Effector memory CD8-positive, alpha-beta T cell (primary cell): Measurements from ENCODE around the gene FALEC.
"Not testable (repeated sequence)": the region's sequence is repeated elsewhere in the genome, so short reads cannot be mapped to it uniquely, and the experiment has no call there.

Experiments used
- ATAC-seq: fragments of 150-1000 bp; cut with Tn5 transposase; replicated peaks from 2 replicates; pipeline ENCODE4 v1.10.0; 2021; ENCODE audit warnings: mild to moderate bottlenecking, moderate library complexity
- DNase-seq, 3 experiments: peaks; one replicate each; pipeline ENCODE4 v3.0.0; 2021
- H3K27ac Mint-ChIP-seq, 2 donors: one replicate each; pipeline ENCODE4 v1.8.0; 2022; ENCODE audit warnings: mild to moderate bottlenecking in 2 of 2, mixed read lengths in 2 of 2, moderate library complexity in 2 of 2
- H3K27me3 Mint-ChIP-seq, 2 donors: one replicate each; pipeline ENCODE4 v1.8.0; 2022; ENCODE audit warnings: mixed read lengths in 2 of 2
- H3K36me3 Mint-ChIP-seq: one replicate; pipeline ENCODE4 v1.8.0; 2022; ENCODE audit warnings: mild to moderate bottlenecking, moderate library complexity, mixed read lengths; ENCODE audit not compliant: insufficient read depth
- H3K4me1 Mint-ChIP-seq, 2 donors: one replicate each; pipeline ENCODE4 v1.8.0; 2022; ENCODE audit warnings: low read depth in 2 of 2, mixed read lengths in 2 of 2
- H3K4me3 Mint-ChIP-seq, 2 donors: one replicate each; pipeline ENCODE4 v1.8.0; 2022; ENCODE audit warnings: mild to moderate bottlenecking in 2 of 2, mixed read lengths in 2 of 2, moderate library complexity in 2 of 2
- H3K9me3 Mint-ChIP-seq, 2 donors: one replicate each; pipeline ENCODE4 v1.8.0; 2022; ENCODE audit warnings: mixed read lengths in 2 of 2

The FALEC gene

DNA sequence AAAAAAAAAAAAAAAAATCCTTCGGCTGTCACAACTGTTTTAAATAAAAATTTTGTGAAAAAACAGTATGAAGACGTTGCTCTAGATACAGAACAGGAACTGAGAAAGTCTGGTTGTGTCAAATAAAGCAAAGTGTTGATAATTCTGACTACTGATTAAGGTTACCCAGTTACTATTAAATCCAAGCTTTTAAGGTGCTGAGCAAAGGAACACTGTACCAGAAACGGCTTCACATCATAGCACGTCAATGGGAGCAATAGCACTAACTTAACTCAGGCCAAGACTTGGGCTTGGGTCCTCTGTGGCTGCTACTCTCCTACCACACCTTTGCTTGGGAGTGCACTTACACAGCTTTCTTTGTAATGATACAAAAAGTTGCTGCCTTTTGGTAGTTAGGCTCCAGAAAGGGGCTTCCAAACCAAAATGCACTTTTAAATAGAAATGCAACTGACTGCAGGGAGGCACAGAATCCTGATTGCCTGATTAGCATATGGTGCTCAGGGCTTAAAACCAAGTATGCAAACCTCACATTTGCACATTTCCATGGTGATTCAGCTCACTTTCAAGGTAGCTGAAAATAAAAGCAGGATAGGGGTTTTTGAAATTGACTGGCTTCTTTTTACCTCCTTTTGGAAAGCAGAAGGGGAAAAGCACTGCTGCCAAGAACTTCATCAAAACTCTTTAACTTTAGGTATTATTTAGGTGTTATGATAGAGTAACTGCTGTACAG lies 57.5 kb downstream of the FALEC start:
- Mint-ChIP-seq H3K27me3 (no peaks in the 10 kb centered on the region), H3K36me3 (peaks cover 100% of the 10 kb centered on the region), H3K27ac (peak overlapping the region; percentile 98 to 99), H3K4me3 (peak overlapping the region; percentile 88 to 99), H3K9me3 (no peaks in the 10 kb centered on the region), H3K4me1 (peaks cover 57 to 82% of the 10 kb centered on the region in 2 donors)
- DNase-seq, result no peak
- peak; percentile 9 for ATAC-seq

DNA sequence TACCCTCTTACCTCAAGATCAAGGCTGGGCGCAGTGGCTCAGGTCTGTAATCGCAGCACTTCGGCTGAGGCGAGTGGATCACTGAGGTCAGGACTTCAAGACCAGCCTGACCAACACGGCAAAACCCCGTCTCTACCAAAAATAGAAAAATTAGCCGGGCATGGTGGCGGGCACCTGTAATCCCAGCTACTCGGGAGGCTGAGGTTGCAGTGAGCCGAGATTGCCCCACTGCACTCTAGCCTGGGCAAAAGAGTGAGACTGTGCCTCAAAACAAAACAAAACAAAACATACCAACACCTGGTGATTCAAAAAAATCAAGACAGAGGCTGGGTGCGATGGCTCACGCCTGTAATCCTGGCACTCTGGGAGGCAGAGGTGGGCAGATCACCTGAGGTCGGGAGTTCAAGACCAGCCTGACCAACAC lies 58.1 kb downstream of the FALEC start:
- H3K27me3 Mint-ChIP-seq, DNase-seq, H3K9me3 Mint-ChIP-seq: not testable (repeated sequence)
- H3K4me3 Mint-ChIP-seq, result peak overlapping the region; percentile 88 to 99
- H3K4me1 Mint-ChIP-seq, result peaks cover 51 to 76% of the 10 kb centered on the region in 2 donors
- H3K36me3 Mint-ChIP-seq, result peaks cover 100% of the 10 kb centered on the region
- peak overlapping the region; percentile 98 to 99 for H3K27ac Mint-ChIP-seq
- ATAC-seq, result peak; percentile 9

DNA sequence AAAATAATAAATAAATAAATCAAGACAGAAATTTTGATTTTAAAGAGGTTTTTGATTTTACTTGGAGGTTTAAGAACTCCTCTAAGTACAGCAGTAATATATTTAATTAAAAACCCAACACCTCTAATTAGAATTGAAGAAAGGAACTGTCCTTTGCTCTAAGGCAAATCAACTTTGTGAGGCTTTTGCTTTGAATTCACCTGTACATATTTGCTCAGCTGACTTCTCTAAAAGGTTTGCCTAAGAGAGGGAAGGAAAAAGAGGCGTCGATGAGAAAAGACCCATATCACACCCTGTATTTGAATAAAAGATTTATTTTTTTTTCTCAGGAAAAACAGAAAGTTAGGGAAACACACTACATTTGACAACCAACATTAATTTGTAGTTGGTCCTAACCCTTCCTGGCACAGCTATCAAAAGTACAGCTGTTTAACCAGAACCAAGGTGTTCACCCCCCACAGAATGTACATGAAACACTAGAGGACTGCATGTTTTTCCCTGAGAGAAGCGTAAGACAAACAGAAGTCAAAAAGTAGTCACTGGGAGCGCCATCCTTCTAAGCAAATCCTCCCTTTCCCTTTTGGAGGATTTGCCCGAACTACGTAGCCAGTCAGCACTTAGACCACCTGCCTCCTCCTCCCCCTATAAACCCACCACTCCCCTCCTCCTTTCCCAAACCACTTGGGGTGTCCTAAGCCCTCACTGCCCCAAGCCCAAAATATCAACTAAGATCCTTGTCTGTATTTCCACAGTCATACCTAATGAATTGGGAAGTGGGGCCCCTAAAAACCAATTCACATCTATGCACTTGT lies 58.9 kb downstream of the FALEC start:
- ATAC-seq, result no peak
- H3K27me3 Mint-ChIP-seq, result no peaks in the 10 kb centered on the region
- no peak for DNase-seq
- H3K4me3 Mint-ChIP-seq, result peak overlapping the region; percentile 88 to 99
- peaks cover 100% of the 10 kb centered on the region for H3K36me3 Mint-ChIP-seq
- no peaks in the 10 kb centered on the region for H3K9me3 Mint-ChIP-seq
- peak overlapping the region; percentile 98 to 99 for H3K27ac Mint-ChIP-seq
- H3K4me1 Mint-ChIP-seq, result peaks cover 46 to 69% of the 10 kb centered on the region in 2 donors

DNA sequence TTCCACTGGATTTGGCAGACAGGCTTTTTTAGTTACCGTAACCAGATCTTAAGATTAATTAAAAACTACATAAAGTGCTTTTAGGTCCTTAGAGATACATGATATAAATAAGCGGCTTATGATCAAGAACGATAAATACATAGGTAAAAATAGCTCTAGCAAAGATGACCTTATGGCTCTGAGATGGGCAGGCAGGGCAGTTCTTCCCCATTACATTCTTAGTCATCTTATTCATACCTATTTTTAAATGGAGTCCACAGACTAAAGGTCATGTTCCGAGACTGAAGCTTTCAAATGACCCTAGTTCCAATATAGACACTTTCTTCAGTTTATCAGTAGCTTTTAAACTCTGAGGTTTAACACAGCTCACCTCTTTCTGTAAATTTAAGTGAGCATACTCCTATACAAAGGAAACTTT lies 59.5 kb downstream of the FALEC start:
- peak overlapping the region; percentile 88 to 99 for H3K4me3 Mint-ChIP-seq
- H3K4me1 Mint-ChIP-seq, result peaks cover 41 to 66% of the 10 kb centered on the region in 2 donors
- no peaks in the 10 kb centered on the region for H3K9me3 Mint-ChIP-seq
- ATAC-seq (no peak), DNase-seq (no peak)
- H3K27me3 Mint-ChIP-seq, result no peaks in the 10 kb centered on the region
- H3K36me3 Mint-ChIP-seq, result peaks cover 98% of the 10 kb centered on the region
- H3K27ac Mint-ChIP-seq, result peak overlapping the region; percentile 98 to 99

DNA sequence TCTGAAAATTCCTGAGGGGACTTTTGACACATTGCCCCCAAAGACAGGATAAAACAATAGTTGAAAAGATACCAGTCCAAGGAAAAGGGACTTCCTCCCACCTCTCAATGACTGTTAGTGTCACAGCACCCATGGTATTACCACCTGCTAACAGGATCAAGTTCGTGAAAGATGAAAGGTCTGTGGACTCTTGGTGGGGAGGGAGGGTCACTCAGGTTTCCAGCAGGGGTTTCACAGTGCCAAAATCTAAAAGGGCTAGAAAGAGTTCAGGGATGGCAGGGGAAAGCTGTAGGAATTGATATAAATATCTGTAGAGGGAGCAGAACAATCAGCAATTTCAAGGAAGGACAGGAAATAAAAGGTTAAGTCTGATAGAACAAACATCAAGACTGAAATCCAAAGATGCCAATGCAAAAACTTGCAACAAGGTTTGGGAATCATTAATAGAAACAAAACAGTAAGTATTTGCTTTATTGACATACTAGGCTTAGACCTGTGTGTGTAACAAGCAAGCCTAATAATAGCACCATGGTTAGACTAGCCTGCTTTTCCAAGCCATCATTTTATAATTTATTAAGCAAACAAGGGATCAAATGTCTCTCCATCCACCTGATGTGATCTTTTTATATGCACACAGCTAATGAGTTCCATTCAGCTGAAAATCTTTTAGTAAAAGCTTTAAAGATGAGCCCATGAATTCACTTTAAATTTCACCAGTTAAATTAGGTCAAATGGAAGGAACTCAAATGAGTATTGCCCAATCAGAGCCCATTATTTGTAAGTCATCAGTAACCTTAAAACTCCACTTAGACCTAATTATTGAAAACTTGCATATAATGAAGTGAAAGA lies 60.2 kb downstream of the FALEC start:
- ATAC-seq (no peak), DNase-seq (no peak)
- Mint-ChIP-seq H3K4me3 (peak overlapping the region; percentile 88 to 99), H3K9me3 (no peaks in the 10 kb centered on the region), H3K27ac (peak overlapping the region; percentile 98 to 99), H3K4me1 (peaks cover 41 to 66% of the 10 kb centered on the region in 2 donors), H3K36me3 (peaks cover 98% of the 10 kb centered on the region), H3K27me3 (no peaks in the 10 kb centered on the region)

DNA sequence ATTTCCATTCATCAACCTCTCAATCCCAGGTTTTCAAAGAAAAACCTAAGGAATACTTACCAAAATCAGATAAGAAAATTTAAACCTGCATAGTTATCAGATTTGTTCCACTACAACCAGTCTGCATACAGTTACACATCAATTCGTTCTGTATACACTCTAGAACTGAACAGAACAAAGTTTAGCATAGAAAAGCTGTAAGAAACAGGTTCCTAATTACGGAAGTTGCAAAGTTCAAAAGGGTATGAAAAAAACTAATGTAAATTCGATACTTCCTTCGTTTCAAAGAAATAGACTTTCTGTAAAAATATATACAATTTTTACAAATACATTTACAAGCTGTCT lies 60.8 kb downstream of the FALEC start:
- Mint-ChIP-seq H3K9me3 (no peaks in the 10 kb centered on the region), H3K4me1 (peaks cover 38 to 65% of the 10 kb centered on the region in 2 donors), H3K36me3 (peaks cover 94% of the 10 kb centered on the region), H3K27ac (peak overlapping the region; percentile 98 to 99), H3K27me3 (no peaks in the 10 kb centered on the region), H3K4me3 (peak overlapping the region; percentile 88 to 99)
- no peak for DNase-seq
- ATAC-seq, result no peak

DNA sequence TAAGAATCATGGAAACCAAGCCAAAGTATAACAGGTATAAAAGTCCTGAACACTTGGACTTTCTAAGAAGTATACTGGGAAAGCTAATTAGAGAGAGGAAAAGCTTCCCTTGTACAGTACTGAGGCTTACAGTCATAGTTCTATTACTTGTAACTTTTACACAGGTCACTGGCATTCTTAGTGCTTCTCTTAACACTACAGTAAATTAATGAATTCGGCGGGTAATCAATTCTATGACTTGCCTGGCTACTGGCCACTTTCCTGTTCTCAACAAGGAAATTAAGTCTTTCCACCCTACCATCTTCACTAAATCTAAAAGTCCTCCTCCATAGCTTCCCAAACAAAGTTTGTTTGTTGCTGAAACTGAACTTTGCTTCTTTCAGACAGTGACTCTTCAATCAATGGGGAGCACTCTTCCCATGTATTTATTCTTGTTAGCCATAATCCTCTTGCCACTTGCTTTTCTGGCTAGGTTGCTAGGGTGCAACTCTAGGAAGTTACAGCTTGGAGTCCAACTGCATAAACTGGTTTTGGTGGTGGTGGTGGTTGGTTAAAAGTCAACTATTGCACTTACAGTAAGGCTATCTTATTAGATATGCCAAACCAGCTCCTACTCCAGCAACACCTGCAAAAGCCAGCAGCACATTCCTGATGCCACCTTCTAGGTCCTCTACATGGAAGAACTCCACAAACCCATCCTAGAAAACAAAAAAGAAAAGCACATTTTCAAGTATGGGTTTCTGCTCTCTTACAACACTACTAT lies 61.4 kb downstream of the FALEC start:
- H3K9me3 Mint-ChIP-seq, result no peaks in the 10 kb centered on the region
- H3K36me3 Mint-ChIP-seq, result peaks cover 87% of the 10 kb centered on the region
- peak overlapping the region; percentile 88 to 99 for H3K4me3 Mint-ChIP-seq
- peaks cover 38 to 63% of the 10 kb centered on the region in 2 donors for H3K4me1 Mint-ChIP-seq
- H3K27ac Mint-ChIP-seq, result peak overlapping the region; percentile 98 to 99
- no peak for ATAC-seq
- no peak for DNase-seq
- no peaks in the 10 kb centered on the region for H3K27me3 Mint-ChIP-seq

DNA sequence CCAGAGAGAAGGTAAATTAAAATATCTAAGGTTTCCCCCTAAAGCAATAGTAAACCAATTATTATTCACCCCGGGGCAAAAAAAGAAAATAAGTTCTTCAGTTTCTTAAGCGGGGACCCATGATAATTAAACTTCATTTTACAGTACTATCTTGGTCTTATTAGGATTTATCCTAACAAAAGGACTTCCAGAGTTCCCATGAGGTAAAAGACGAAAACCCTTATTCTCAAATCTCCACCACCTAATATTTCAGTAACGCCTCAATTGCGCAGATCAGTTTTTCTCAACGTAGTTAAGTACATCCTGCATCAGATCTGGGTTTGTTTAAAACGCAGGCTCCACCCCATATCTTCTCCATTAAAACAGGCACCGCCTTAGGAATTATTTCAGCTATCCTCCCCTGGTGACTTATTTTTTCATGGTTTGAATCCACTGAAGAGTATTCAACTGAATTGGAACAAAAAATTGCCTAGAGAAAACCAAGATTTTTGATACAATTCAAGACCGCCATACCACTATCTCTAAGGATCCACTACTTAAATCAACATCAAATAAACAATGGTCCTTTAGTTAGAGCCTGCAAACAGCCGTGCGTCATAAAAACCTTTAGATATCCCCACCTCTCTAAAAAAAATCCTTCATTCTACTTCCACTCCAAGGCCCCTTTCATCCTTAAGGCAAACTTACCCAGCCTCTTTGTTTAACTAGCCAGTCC lies 62.2 kb downstream of the FALEC start:
- peak overlapping the region; percentile 88 to 99 for H3K4me3 Mint-ChIP-seq
- no peaks in the 10 kb centered on the region for H3K9me3 Mint-ChIP-seq
- peak; percentile 8 for ATAC-seq
- peaks cover 34 to 61% of the 10 kb centered on the region in 2 donors for H3K4me1 Mint-ChIP-seq
- peak in 1 of 3 experiments; percentile 38 for DNase-seq
- no peaks in the 10 kb centered on the region for H3K27me3 Mint-ChIP-seq
- H3K27ac Mint-ChIP-seq, result peak overlapping the region; percentile 98 to 99
- H3K36me3 Mint-ChIP-seq, result peaks cover 80% of the 10 kb centered on the region

DNA sequence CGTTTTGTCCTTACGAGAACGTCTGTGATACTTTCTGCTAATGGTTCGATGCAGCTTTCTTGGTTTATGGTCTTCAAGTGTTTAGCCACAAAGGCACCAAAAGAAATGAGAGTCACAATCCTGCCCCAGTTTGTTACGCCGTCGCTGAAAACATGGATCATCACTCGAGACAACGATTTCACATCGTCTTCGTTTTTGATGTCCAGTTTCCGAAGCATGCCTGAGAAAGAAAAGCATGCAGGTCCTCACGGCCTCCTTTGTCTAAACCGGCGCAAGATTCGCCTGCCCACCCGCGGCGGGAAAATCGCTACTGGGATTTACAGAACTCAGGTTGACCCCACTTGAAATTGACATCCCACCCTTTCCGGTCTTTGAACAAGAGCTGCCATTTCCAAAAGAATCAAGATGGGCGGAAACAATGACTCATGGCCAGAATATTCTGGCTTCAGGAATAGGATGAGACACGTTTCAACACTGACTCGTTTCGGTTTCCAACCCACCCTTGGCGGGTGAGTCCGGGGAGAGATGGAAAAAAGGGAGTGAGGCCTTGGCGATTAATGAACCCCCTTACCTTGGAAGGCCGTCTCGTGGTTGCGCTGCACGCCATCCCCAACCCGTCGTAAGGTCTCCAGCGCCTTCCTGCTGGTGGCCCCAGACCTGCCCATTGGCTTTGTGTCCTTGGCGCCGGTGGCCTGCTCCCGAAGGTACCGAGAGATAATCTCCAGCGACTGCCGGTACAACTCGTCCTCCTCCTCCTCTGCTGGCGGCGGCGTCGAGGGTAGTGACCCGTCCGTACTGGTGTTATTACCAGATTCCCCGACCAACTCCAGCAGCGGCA lies 62.9 kb downstream of the FALEC start:
- DNase-seq, result peak in 1 of 3 experiments; percentile 38
- H3K27ac Mint-ChIP-seq, result peak overlapping the region; percentile 98 to 99
- ATAC-seq, result no peak
- no peaks in the 10 kb centered on the region for H3K9me3 Mint-ChIP-seq
- H3K27me3 Mint-ChIP-seq, result no peaks in the 10 kb centered on the region
- peaks cover 72% of the 10 kb centered on the region for H3K36me3 Mint-ChIP-seq
- peaks cover 33 to 55% of the 10 kb centered on the region in 2 donors for H3K4me1 Mint-ChIP-seq
- H3K4me3 Mint-ChIP-seq, result peak overlapping the region; percentile 88 to 99

DNA sequence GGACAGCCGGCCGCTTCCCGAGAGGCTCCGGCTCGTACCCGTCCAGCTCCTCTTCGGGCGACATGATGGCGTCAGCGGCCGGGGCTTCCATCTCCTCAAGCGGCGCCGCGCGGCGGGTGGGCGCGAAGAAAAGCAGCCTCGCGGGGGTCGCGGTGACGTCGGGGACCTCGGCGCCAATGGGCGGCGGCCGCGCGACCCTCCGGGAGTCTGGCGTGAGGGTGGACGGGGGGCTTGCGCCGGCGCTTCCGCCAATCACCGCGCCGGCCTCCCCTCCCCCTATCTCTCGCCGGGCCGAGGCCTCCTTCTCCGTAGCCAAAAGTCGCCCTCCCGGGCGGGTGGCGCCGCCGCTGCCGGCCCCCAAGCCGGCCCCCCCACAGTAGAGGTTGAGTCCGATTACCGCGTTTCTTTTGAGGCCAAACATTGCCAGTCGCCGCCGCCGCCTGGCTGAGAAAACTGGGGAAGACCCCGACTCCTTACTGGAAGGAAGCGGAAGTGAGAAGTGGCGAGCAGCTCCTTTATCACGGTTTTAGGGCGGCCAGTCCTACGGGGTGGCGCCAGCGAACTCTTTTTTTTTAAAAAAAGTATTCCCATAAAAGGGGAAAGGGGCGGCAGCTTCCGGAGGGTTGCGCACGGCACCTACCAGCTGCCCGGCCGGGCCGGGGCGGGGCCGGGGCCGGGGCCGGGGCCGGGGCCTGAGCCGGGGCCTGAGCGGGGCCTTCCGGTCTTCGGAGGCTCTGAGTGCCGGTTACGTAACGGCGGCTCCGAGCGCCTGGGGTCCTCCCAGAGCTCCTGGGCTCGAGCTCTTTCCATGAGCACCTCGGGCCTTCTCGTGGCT lies 63.8 kb downstream of the FALEC start, which contains the start of gene MCL1:
Gene MCL1, minus strand, starts transcription at position 501 of the 835 bp plus-strand sequence. Its CDS starts 80 bp downstream, at position 421.
- peak; percentile 83 to 88 (median 86) for DNase-seq
- H3K36me3 Mint-ChIP-seq, result peaks cover 64% of the 10 kb centered on the region
- no peaks in the 10 kb centered on the region for H3K9me3 Mint-ChIP-seq
- H3K27me3 Mint-ChIP-seq, result no peaks in the 10 kb centered on the region
- peak within 1 kb of the TSS; percentile 98 to 99 for H3K27ac Mint-ChIP-seq
- peak within 1 kb of the TSS; percentile 88 to 99 for H3K4me3 Mint-ChIP-seq
- peak; percentile 82 for ATAC-seq
- H3K4me1 Mint-ChIP-seq, result peaks cover 30 to 50% of the 10 kb centered on the region in 2 donors
